Mesenchymal stem cell (in vitro differentiated cells and primary cell): ENCODE results near the gene ZNF592.

Experiments used
- DNase-seq: peaks from one replicate; pipeline ENCODE4 v3.0.0-alpha.2; 2013
- H2AFZ ChIP-seq: one replicate; pipeline ENCODE4 v1.6.1; 2013; ENCODE audit warnings: low read depth, mild to moderate bottlenecking, control low read depth, inconsistent platforms, low read length, moderate library complexity
- H2AK5ac ChIP-seq: 2 replicates; pipeline ENCODE4 v1.6.1; 2013; ENCODE audit warnings: low read length, moderate library complexity, mild to moderate bottlenecking, inconsistent platforms; ENCODE audit not compliant: severe bottlenecking
- H2BK120ac ChIP-seq: one replicate; pipeline ENCODE4 v1.6.1; 2013; ENCODE audit warnings: low read depth, mild to moderate bottlenecking, inconsistent platforms, low read length, moderate library complexity
- H2BK12ac ChIP-seq, 2 experiments: one replicate each; pipeline ENCODE4 v1.6.1; 2013; ENCODE audit warnings: inconsistent platforms in 2 of 2, low read length in 2 of 2, mild to moderate bottlenecking in 2 of 2, moderate library complexity in 2 of 2, control low read depth in 1 of 2
- H2BK15ac ChIP-seq: one replicate; pipeline ENCODE4 v1.6.1; 2013; ENCODE audit warnings: mild to moderate bottlenecking, low read depth, inconsistent platforms; ENCODE audit not compliant: poor library complexity, severe bottlenecking
- H2BK5ac ChIP-seq: 2 replicates; pipeline ENCODE4 v1.6.1; 2013; ENCODE audit warnings: low read depth, mild to moderate bottlenecking, low read length, control low read depth, inconsistent platforms; ENCODE audit not compliant: poor library complexity, severe bottlenecking
- H3K14ac ChIP-seq, 2 experiments: one replicate each; pipeline ENCODE4 v1.6.1; 2013; ENCODE audit warnings: inconsistent platforms in 2 of 2, low read length in 2 of 2, control low read depth in 1 of 2, mild to moderate bottlenecking in 1 of 2, moderate library complexity in 1 of 2
- H3K18ac ChIP-seq, 2 experiments: one replicate each; pipeline ENCODE4 v1.6.1; 2013; ENCODE audit warnings: inconsistent platforms in 2 of 2, low read length in 2 of 2, control low read depth in 1 of 2, low read depth in 1 of 2, mild to moderate bottlenecking in 1 of 2
- H3K23ac ChIP-seq, 2 experiments: one replicate each; pipeline ENCODE4 v1.6.1; 2013; ENCODE audit warnings: inconsistent platforms in 2 of 2, low read length in 2 of 2, mild to moderate bottlenecking in 2 of 2, moderate library complexity in 2 of 2, control low read depth in 1 of 2
- H3K27ac ChIP-seq: 2 replicates; pipeline ENCODE4 v1.5.1; 2013; ENCODE audit warnings: mild to moderate bottlenecking, moderate library complexity, low read length, control low read depth, inconsistent platforms; ENCODE audit not compliant: poor library complexity, severe bottlenecking
- H3K27me3 ChIP-seq, 2 experiments: 2 replicates each; pipeline versions ENCODE4 v1.6.1 to v1.7.0; 2013; ENCODE audit warnings: low read length in 2 of 2, mild to moderate bottlenecking in 2 of 2, moderate library complexity in 2 of 2, control low read depth in 1 of 2, inconsistent platforms in 1 of 2; ENCODE audit not compliant: control insufficient read depth in 1 of 2, insufficient read depth in 1 of 2
- H3K36me3 ChIP-seq, 2 experiments: 2 replicates each; pipeline versions ENCODE4 v1.6.1 to v1.7.0; 2013; ENCODE audit warnings: low read length in 2 of 2, control low read depth in 1 of 2, inconsistent platforms in 1 of 2, low read depth in 1 of 2, mild to moderate bottlenecking in 1 of 2; ENCODE audit not compliant: insufficient read depth in 2 of 2, control insufficient read depth in 1 of 2
- H3K4ac ChIP-seq, 2 experiments: one replicate each; pipeline ENCODE4 v1.6.1; 2013; ENCODE audit warnings: inconsistent platforms in 2 of 2, low read length in 2 of 2, mild to moderate bottlenecking in 2 of 2, moderate library complexity in 2 of 2, control low read depth in 1 of 2, low read depth in 1 of 2
- H3K4me1 ChIP-seq: 2 replicates; pipeline ENCODE4 v1.6.1; 2013; ENCODE audit warnings: low read depth, low read length, control low read depth; ENCODE audit not compliant: control insufficient read depth, insufficient read depth
- H3K4me2 ChIP-seq: 2 replicates; pipeline ENCODE4 v1.6.1; 2013; ENCODE audit warnings: low read length, mild to moderate bottlenecking, inconsistent platforms; ENCODE audit not compliant: poor library complexity, severe bottlenecking
- H3K4me3 ChIP-seq, 2 experiments: 2 replicates each; pipeline versions ENCODE4 v1.5.1 to v1.7.0; 2013; ENCODE audit warnings: low read length in 2 of 2, mild to moderate bottlenecking in 2 of 2, control low read depth in 1 of 2, low read depth in 1 of 2; ENCODE audit not compliant: insufficient read depth in 1 of 2
- H3K79me1 ChIP-seq: replicated peaks from 2 replicates; pipeline ENCODE4 v1.6.1; 2013; ENCODE audit warnings: mild to moderate bottlenecking, control low read depth, low read length, inconsistent platforms; ENCODE audit not compliant: poor library complexity, severe bottlenecking
- H3K9ac ChIP-seq: 2 replicates; pipeline ENCODE4 v1.7.0; 2013; ENCODE audit warnings: mild to moderate bottlenecking, low read length, moderate library complexity
- H3K9me3 ChIP-seq: 2 replicates; pipeline ENCODE4 v1.7.0; 2013; ENCODE audit warnings: mild to moderate bottlenecking, low read length; ENCODE audit not compliant: control insufficient read depth
- H4K8ac ChIP-seq: one replicate; pipeline ENCODE4 v1.6.1; 2013; ENCODE audit warnings: inconsistent platforms, mild to moderate bottlenecking, low read length, moderate library complexity
- H4K91ac ChIP-seq: one replicate; pipeline ENCODE4 v1.6.1; 2013; ENCODE audit warnings: mild to moderate bottlenecking, low read length, inconsistent platforms
- WGBS: methylation state at CpG from one replicate; pipeline ENCODE4 v1.1.7; 2013; ENCODE audit warnings: mixed read lengths; 5-methylcytosine and 5-hydroxymethylcytosine counted together

The ZNF592 gene

DNA sequence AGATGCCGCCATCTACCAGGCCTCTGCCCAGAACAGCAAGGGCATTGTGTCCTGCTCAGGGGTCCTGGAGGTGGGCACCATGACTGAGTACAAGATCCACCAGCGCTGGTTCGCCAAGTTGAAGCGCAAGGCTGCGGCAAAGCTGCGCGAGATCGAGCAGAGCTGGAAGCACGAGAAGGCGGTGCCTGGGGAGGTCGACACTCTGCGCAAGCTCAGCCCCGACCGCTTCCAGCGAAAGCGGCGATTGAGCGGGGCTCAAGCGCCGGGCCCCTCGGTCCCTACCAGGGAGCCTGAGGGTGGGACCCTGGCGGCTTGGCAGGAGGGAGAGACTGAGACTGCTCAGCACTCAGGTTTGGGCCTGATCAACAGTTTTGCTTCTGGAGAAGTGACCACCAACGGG, 91.3 kb downstream of the ZNF592 start:
- H3K9me3 ChIP-seq, result no peaks in the 10 kb centered on the region
- H3K4me3 ChIP-seq, result no peak overlapping the region
- H3K9ac ChIP-seq, result no peak overlapping the region
- no peak overlapping the region for H4K91ac ChIP-seq
- peaks cover 19 to 27% of the 10 kb centered on the region in 2 experiments for H3K27me3 ChIP-seq
- peak overlapping the region in 1 of 2 experiments; percentile 0 for H2BK12ac ChIP-seq
- no peak overlapping the region for H2BK5ac ChIP-seq
- no peak for DNase-seq
- H2BK15ac ChIP-seq, result no peak overlapping the region
- H3K14ac ChIP-seq, result no peak overlapping the region
- peak overlapping the region in 1 of 2 experiments; percentile 14 for H3K18ac ChIP-seq
- H2AFZ ChIP-seq, result no peak overlapping the region
- H3K4me2 ChIP-seq, result no peak overlapping the region
- peaks cover 17% of the 10 kb centered on the region for H3K4me1 ChIP-seq
- no peak overlapping the region for H3K27ac ChIP-seq
- no peaks in the 10 kb centered on the region for H3K79me1 ChIP-seq
- no peak overlapping the region for H3K4ac ChIP-seq
- no peak overlapping the region for H2BK120ac ChIP-seq
- no peaks in the 10 kb centered on the region for H3K36me3 ChIP-seq
- no peak overlapping the region for H2AK5ac ChIP-seq
- H3K23ac ChIP-seq, result no peak overlapping the region
- no peak overlapping the region for H4K8ac ChIP-seq
- 98% methylated on average over 23 of the region's 23 CpGs for WGBS

DNA sequence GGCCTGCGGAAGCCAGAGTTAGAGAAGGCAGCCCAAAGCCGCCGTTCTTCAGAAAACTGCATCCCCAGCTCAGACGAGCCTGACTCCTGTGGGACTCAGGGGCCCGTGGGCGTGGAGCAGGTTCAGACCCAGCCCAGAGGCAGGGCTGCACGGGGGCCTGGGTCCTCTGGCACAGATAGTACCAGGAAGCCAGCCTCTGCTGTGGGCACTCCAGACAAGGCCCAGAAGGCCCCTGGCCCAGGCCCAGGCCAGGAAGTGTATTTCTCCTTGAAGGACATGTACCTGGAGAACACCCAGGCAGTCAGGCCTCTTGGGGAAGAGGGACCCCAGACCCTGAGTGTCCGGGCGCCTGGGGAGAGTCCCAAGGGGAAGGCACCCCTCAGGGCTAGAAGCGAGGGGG, 91.9 kb downstream of the ZNF592 start:
- H4K91ac ChIP-seq, result peak overlapping the region; percentile 47
- H3K23ac ChIP-seq, result no peak overlapping the region
- peaks cover 19 to 23% of the 10 kb centered on the region in 2 experiments for H3K27me3 ChIP-seq
- H3K4me2 ChIP-seq, result no peak overlapping the region
- no peak overlapping the region for H3K4me3 ChIP-seq
- peak overlapping the region in 1 of 2 experiments; percentile 40 for H3K4ac ChIP-seq
- no peak overlapping the region for H2AFZ ChIP-seq
- no peak overlapping the region for H2AK5ac ChIP-seq
- H3K14ac ChIP-seq, result no peak overlapping the region
- H3K27ac ChIP-seq, result no peak overlapping the region
- peak overlapping the region; percentile 50 for H4K8ac ChIP-seq
- H3K18ac ChIP-seq, result peak overlapping the region in 1 of 2 experiments; percentile 30
- DNase-seq, result no peak
- no peaks in the 10 kb centered on the region for H3K36me3 ChIP-seq
- WGBS, result 95% methylated on average over 10 of the region's 10 CpGs
- no peak overlapping the region for H2BK120ac ChIP-seq
- H3K9ac ChIP-seq, result no peak overlapping the region
- H3K9me3 ChIP-seq, result no peaks in the 10 kb centered on the region
- peak overlapping the region in 1 of 2 experiments; percentile 88 for H2BK12ac ChIP-seq
- no peak overlapping the region for H2BK5ac ChIP-seq
- peaks cover 14% of the 10 kb centered on the region for H3K4me1 ChIP-seq
- peak overlapping the region; percentile 12 for H2BK15ac ChIP-seq
- no peaks in the 10 kb centered on the region for H3K79me1 ChIP-seq

- H3K4ac ChIP-seq, result peak overlapping the region in 1 of 2 experiments; percentile 40
Observed at GRCh38 chr15:84840741-84841429, 92.5 kb downstream of the ZNF592 start.

GRCh38 chr15:84842781-84843180, 94.4 kb downstream of the ZNF592 start:
- Histone ChIP-seq H3K4me3 (no peak overlapping the region), H4K91ac (no peak overlapping the region), H2BK5ac (no peak overlapping the region), H2AK5ac (no peak overlapping the region), H4K8ac (no peak overlapping the region), H3K36me3 (no peaks in the 10 kb centered on the region), H2AFZ (no peak overlapping the region), H2BK120ac (no peak overlapping the region), H3K27ac (no peak overlapping the region), H2BK12ac (no peak overlapping the region), H3K4me1 (peaks cover 14% of the 10 kb centered on the region), H3K14ac (peak overlapping the region in 1 of 2 experiments; percentile 64), H3K4me2 (no peak overlapping the region), H3K79me1 (no peaks in the 10 kb centered on the region), H3K18ac (peak overlapping the region in 1 of 2 experiments; percentile 14), H3K27me3 (peaks cover 2 to 3% of the 10 kb centered on the region in 2 experiments), H3K9me3 (peaks cover 18% of the 10 kb centered on the region), H3K23ac (no peak overlapping the region), H3K9ac (no peak overlapping the region), H3K4ac (no peak overlapping the region), H2BK15ac (no peak overlapping the region)
- DNase-seq, result no peak
- WGBS, result 100% methylated on average over 1 of the region's 1 CpG

More at GRCh38 chr15:84840741-84841429, 92.5 kb downstream of the ZNF592 start:
- no peak overlapping the region for H3K14ac ChIP-seq
- H4K8ac ChIP-seq, result no peak overlapping the region
- peak overlapping the region; percentile 30 to 75 for H3K18ac ChIP-seq
- no peak overlapping the region for H3K23ac ChIP-seq
- H3K9me3 ChIP-seq, result peaks cover under 1% of the 10 kb centered on the region
- peaks cover 15 to 21% of the 10 kb centered on the region in 2 experiments for H3K27me3 ChIP-seq
- no peak overlapping the region for H2AFZ ChIP-seq
- DNase-seq, result peak; percentile 86
- peak overlapping the region in 1 of 2 experiments; percentile 88 for H2BK12ac ChIP-seq
- H3K4me3 ChIP-seq, result no peak overlapping the region
- H2BK5ac ChIP-seq, result no peak overlapping the region
- no peak overlapping the region for H2AK5ac ChIP-seq
- peaks cover 14% of the 10 kb centered on the region for H3K4me1 ChIP-seq
- no peak overlapping the region for H2BK15ac ChIP-seq
- H3K27ac ChIP-seq, result no peak overlapping the region
- 95% methylated on average over 12 of the region's 12 CpGs for WGBS
- H3K79me1 ChIP-seq, result no peaks in the 10 kb centered on the region
- no peak overlapping the region for H3K9ac ChIP-seq
- H4K91ac ChIP-seq, result peak overlapping the region; percentile 47
- H3K36me3 ChIP-seq, result no peaks in the 10 kb centered on the region
- H3K4me2 ChIP-seq, result no peak overlapping the region
- H2BK120ac ChIP-seq, result no peak overlapping the region
